ENCODE data around the gene PGPEP1. TPM values are rescaled to one million over a fixed set of nuclear protein-coding genes. Genes with fewer than 3 reads are reported as not detected.

The PGPEP1 gene
- 21.8 and 25.7 TPM in 2 replicates for total RNA-seq

GRCh38 chr19:18340190-18340989 lies at the start of gene PGPEP1:
Gene PGPEP1, plus strand, starts transcription at chr19:18340598. Its CDS starts 84 bp downstream, at chr19:18340682.

GRCh38 chr19:18322759-18323460 lies 17.5 kb upstream of the PGPEP1 start, which contains the start of gene LSM4:
Gene LSM4, minus strand, starts transcription at chr19:18323076. Its CDS starts 56 bp downstream, at chr19:18323020.

DNA sequence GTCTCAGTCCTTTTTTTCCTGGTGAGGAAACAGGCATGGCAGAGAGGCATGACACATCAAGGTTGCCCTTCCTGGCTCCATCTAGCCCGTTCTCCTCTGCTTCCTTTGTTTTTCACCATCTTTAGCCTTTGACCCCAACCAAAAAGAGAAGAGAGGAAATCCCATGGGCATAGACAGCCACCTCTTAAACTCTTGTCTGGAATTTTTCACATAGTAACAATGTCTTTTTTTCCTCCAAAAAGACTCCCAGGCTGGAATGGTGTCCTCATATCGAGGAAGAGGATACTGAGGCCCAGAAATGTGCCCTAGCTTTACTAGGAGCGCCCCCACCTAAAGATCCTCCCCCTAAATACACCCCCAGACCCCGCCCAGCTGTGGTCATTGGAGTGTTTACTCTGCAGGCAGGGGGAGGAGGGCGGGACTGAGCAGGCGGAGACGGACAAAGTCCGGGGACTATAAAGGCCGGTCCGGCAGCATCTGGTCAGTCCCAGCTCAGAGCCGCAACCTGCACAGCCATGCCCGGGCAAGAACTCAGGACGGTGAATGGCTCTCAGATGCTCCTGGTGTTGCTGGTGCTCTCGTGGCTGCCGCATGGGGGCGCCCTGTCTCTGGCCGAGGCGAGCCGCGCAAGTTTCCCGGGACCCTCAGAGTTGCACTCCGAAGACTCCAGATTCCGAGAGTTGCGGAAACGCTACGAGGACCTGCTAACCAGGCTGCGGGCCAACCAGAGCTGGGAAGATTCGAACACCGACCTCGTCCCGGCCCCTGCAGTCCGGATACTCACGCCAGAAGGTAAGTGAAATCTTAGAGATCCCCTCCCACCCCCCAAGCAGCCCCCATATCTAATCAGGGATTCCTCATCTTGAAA lies 45.5 kb downstream of the PGPEP1 start, which contains the start of gene GDF15:
Gene GDF15 (plus strand): TSS at position 484 of the 868 bp plus-strand sequence. CDS start 32 bp downstream, at position 516.

DNA sequence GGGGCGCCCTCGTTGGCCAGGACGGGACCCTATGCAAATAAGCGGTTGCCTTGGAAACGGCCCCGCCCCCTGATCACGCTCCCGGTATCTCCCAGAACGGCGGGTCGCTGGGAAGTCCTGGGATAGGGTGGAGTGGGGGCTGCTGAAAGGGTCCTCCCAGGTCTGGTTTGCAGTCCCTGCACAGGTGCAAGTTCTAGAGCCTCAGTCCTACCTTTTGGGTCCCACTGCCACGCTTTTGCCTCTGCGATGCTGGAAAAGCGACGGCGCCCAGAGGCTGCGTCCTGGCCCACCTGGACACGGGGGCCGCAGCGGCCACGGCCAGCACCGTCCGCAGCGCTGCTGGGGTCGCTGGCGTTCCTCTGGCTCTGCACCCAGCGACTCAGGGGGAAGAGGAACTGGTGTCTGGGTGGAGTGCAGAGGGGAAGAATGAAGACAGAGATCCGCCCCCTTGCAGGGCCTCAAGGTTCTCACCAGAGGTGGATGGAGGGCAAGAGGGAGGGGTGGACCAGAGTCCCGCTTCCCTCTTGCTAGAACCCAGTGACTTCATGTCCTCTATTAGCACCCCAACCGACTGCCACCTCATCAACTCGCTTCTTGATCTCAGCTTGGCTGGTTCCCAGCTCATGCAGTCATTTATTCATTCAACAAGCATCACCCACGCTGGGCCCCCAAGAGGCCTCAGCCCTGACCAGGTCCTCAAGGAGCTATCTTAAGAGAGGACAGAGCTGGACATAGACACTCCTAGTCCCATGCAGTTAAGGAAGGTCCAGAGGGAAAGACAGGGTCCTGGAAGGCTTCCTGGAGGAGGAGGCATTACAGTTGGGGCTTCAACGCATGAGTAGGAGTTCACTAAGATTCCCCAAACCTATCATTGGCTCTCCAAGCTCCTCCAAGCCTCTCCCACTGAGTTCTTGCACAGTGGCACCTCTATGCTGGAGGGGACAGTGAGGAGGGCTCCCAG lies 57.1 kb downstream of the PGPEP1 start, which contains the start of gene LRRC25:
Gene LRRC25 (minus strand): TSS at position 381 of the 961 bp plus-strand sequence. CDS start 659 bp downstream, outside the sequence.

GRCh38 chr19:18419195-18419698 lies 78.8 kb downstream of the PGPEP1 start, which contains the start of gene SSBP4:
Gene SSBP4, plus strand, starts transcription at chr19:18419398. Its CDS starts 251 bp downstream, at chr19:18419649.

Other genes with a start within 250 kb of the PGPEP1 start
- gene MAST3, start 242.8 kb upstream of the PGPEP1 start, total RNA-seq = 0.90 and 1.3 TPM in 2 replicates
- 2.5 and 4.0 TPM in 2 replicates for gene PIK3R2, start 187.4 kb upstream of the PGPEP1 start, total RNA-seq
- 0.18 TPM in 1 of 2 replicates, not detected in the other for gene IFI30, start 166.8 kb upstream of the PGPEP1 start, total RNA-seq
- 7.2 and 8.6 TPM in 2 replicates for gene MPV17L2, start 147.4 kb upstream of the PGPEP1 start, total RNA-seq
- gene RAB3A, start 136.6 kb upstream of the PGPEP1 start, total RNA-seq = 0.45 and 0.56 TPM in 2 replicates
- gene PDE4C, start 114.2 kb upstream of the PGPEP1 start, total RNA-seq = 0.09 and 0.28 TPM in 2 replicates
- gene IQCN, start 66.1 kb upstream of the PGPEP1 start, total RNA-seq = under 0.01 and 0.09 TPM in 2 replicates
- 60.0 and 115 TPM in 2 replicates for gene JUND, start 59.0 kb upstream of the PGPEP1 start, total RNA-seq
- 135 and 140 TPM in 2 replicates for gene LSM4, start 17.5 kb upstream of the PGPEP1 start, total RNA-seq
- 84.6 and 103 TPM in 2 replicates for gene GDF15, start 45.6 kb downstream of the PGPEP1 start, total RNA-seq
- not detected in 2 replicates for gene LRRC25, start 57.0 kb downstream of the PGPEP1 start, total RNA-seq
- 50.0 and 52.1 TPM in 2 replicates for gene SSBP4, start 78.8 kb downstream of the PGPEP1 start, total RNA-seq
- 25.2 and 42.6 TPM in 2 replicates for gene ISYNA1, start 97.5 kb downstream of the PGPEP1 start, total RNA-seq
- gene ELL, start 181.5 kb downstream of the PGPEP1 start, total RNA-seq = 13.8 and 13.9 TPM in 2 replicates
- 142 and 176 TPM in 2 replicates for gene FKBP8, start 203.0 kb downstream of the PGPEP1 start, total RNA-seq
- gene KXD1, start 217.3 kb downstream of the PGPEP1 start, total RNA-seq = 52.0 and 55.0 TPM in 2 replicates
- 879 and 894 TPM in 2 replicates for gene UBA52, start 231.3 kb downstream of the PGPEP1 start, total RNA-seq
- gene REX1BD, start 248.2 kb downstream of the PGPEP1 start, total RNA-seq = 55.6 and 71.6 TPM in 2 replicates